Thyroid gland (tissue), 4 donors: ENCODE measurements around the gene DNAJC1. TPM values are rescaled to one million over a fixed set of nuclear protein-coding genes. Genes with fewer than 3 reads are reported as not detected.
"Not testable (repeated sequence)": the region's sequence is repeated elsewhere in the genome, so short reads cannot be mapped to it uniquely, and the experiment has no call there.

ENCODE experiments used
- DNase-seq, 2 donors: peaks; one replicate each; pipeline ENCODE4 v3.0.0-alpha.2; 2019
- H3K27ac ChIP-seq, 3 donors: fragments of 200-600 bp; sonication (generic); 1 replicate in 2 of 3; 2 replicates in 1 of 3; pipeline ENCODE4 v1.5.1; 2016 to 2019; ENCODE audit warnings: mild to moderate bottlenecking in 1 of 3, moderate library complexity in 1 of 3
- H3K27me3 ChIP-seq: fragments of 200-600 bp; sonication (generic); one replicate; pipeline ENCODE4 v1.5.1; 2019
- H3K36me3 ChIP-seq, 2 donors: fragments of 200-600 bp; sonication (generic); one replicate each; pipeline ENCODE4 v1.5.1; 2016 to 2019
- H3K4me1 ChIP-seq, 2 donors: fragments of 200-600 bp; sonication (generic); one replicate each; pipeline ENCODE4 v1.5.1; 2017 to 2019
- H3K4me3 ChIP-seq, 3 donors: fragments of 200-600 bp; sonication (generic); replicated peaks in 1 of 3; 1 replicate in 2 of 3; 2 replicates in 1 of 3; pipeline ENCODE4 v1.5.1; 2016; ENCODE audit warnings: mild to moderate bottlenecking in 1 of 3
- H3K9me3 ChIP-seq: fragments of 200-600 bp; sonication (generic); one replicate; pipeline ENCODE4 v1.5.1; 2017
- POLR2A ChIP-seq, 2 donors: fragments of 450-650 bp; IDR thresholded peaks; one replicate each; pipeline ENCODE4 v1.6.1; 2017; ENCODE audit warnings: antibody characterized with exemption in 2 of 2, mild to moderate bottlenecking in 2 of 2, moderate library complexity in 1 of 2
- WGBS, 2 donors: methylation state at CpG; one replicate each; pipeline ENCODE4 v1.1.5; 2017; 5-methylcytosine and 5-hydroxymethylcytosine counted together
- intact Hi-C: fragments of 100-400 bp; cut with DNase I; formaldehyde crosslinking; loops from one replicate; pipeline ENCODE4 v1.15.1; 2023
- total RNA-seq, 4 donors: library from RNA; depleted of rRNA; stranded (reverse); fragments of >200 nt; gene quantifications; one replicate each; pipeline ENCODE4 v1.2.3, GENCODE V29; 2016
- TF ChIP-seq, protein P1 (sequence below), 6 experiments: fragments of 200-600 bp in 3 of 6; fragments of 450-650 bp in 3 of 6; sonication (generic) in 3 of 6; IDR thresholded peaks; one replicate each; pipeline ENCODE4 v1.5.1; 2016 to 2019; ENCODE audit warnings: antibody characterized with exemption in 6 of 6, mild to moderate bottlenecking in 2 of 6, inconsistent platforms in 1 of 6, moderate library complexity in 1 of 6

The DNAJC1 gene
- total RNA-seq, 4 donors from 2014 or later: 73.4 to 157 (median 95.6) TPM

DNA sequence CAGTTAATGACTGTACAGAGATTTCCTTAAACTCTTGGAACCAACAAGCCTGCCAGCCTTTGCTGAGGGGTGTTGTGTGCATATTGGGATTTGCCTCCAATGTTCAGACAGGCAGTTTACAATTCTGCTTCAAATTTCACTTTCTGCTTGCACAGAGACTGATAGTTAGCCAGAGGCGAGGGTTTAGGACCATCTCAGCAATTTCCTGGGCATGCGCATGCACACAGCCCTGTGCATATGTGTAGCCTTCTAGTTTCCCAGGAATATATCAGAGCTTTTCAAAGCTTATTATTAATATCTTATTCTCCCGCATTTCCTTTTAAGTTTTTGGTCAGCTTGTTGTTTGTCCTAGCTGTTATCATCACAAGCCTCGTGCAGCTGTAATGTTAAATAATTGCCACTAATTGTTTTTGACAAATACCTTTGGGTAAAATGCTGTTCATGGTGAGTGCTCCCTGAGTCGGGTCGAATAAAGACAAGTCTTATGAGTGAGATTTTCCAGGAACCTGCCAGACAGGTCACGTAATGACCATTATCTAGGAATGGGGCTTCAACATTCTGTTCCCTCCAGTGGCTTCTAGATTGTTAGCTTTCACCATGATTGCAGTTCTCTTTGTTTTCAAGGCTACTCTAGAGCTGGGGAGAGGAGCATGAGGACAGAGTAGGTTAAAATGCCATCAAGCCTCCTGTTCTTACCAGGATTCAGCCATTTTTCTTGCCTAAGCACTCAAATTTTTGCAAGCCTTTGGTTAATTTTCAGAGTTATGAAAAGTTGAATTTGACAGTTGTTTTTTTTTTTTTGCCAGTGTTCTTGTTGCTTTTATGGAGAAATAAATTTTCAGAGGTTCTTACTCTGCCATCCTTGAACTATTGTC lies 24.1 kb upstream of the DNAJC1 start:
- H3K27ac ChIP-seq: no peak overlapping the region
- no peaks in the 10 kb centered on the region for H3K36me3 ChIP-seq
- no peaks in the 10 kb centered on the region for H3K27me3 ChIP-seq
- no peak for TF ChIP-seq POLR2A (IDR thresholded peaks at IDR 0.05)
- TF ChIP-seq, protein P1, sequence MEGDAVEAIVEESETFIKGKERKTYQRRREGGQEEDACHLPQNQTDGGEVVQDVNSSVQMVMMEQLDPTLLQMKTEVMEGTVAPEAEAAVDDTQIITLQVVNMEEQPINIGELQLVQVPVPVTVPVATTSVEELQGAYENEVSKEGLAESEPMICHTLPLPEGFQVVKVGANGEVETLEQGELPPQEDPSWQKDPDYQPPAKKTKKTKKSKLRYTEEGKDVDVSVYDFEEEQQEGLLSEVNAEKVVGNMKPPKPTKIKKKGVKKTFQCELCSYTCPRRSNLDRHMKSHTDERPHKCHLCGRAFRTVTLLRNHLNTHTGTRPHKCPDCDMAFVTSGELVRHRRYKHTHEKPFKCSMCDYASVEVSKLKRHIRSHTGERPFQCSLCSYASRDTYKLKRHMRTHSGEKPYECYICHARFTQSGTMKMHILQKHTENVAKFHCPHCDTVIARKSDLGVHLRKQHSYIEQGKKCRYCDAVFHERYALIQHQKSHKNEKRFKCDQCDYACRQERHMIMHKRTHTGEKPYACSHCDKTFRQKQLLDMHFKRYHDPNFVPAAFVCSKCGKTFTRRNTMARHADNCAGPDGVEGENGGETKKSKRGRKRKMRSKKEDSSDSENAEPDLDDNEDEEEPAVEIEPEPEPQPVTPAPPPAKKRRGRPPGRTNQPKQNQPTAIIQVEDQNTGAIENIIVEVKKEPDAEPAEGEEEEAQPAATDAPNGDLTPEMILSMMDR (IDR thresholded peaks at IDR 0.05): no peak
- H3K4me1 ChIP-seq: peaks cover 0 to under 1% of the 10 kb centered on the region in 2 donors
- 89 to 94% methylated on average over 7 of the region's 7 CpGs for WGBS, 2 donors
- intact Hi-C loops: no loop called here
- no peaks in the 10 kb centered on the region for H3K9me3 ChIP-seq
- DNase-seq: no peak
- no peak overlapping the region for H3K4me3 ChIP-seq

DNA sequence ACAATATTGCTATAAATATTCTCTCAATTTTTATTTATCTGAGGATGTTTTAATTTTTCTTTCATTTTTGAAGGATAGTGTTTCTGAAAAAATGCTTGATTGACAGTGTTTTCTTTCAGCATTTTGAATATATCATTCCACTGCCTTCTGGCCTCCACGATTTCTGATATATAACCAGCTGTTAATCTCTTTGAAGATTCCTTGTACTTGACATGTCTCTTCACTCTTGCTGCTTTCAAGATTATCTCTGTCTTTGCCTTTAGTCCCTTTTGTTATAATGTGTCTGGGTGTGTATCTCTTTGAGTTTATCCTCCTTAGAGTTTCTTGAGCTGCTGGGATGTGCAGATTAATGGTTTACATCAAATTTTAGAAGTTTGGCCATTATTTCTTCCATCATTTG lies 22.8 kb upstream of the DNAJC1 start:
- intact Hi-C loops: no loop called here

DNA sequence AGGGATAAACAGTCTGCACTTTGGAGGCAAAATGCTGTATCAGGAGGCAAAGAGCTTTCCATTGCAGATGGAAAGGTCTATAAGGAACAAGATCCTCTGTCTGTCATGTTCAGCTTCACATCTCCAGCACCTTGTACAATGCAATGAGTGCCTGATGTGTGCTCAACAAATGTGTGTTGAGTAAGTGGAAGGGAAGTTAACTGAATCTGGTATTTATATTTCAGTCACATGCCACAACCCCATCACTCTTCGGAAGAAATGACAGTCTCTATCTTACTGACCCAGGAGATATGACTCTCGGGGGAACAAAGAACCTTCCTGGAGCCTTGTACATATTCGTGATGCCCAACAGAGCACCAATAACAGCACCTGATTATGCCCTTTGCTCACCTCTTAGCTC lies 20.0 kb upstream of the DNAJC1 start:
- peaks cover 0 to 4% of the 10 kb centered on the region in 2 donors for H3K4me1 ChIP-seq
- TF ChIP-seq POLR2A (IDR thresholded peaks at IDR 0.05): no peak
- TF ChIP-seq, protein P1 (IDR thresholded peaks at IDR 0.05): no peak
- intact Hi-C loops: no loop called here
- WGBS, 2 donors: 58 to 64% methylated on average over 3 of the region's 3 CpGs
- no peak overlapping the region for H3K27ac ChIP-seq
- no peaks in the 10 kb centered on the region for H3K36me3 ChIP-seq
- no peaks in the 10 kb centered on the region for H3K9me3 ChIP-seq
- H3K4me3 ChIP-seq: no peak overlapping the region
- no peaks in the 10 kb centered on the region for H3K27me3 ChIP-seq
- DNase-seq: no peak

More for the DNA sequence above, 22.8 kb upstream of the DNAJC1 start:
- peaks cover 0 to 4% of the 10 kb centered on the region in 2 donors for H3K4me1 ChIP-seq
- 84 to 94% methylated on average over 1 of the region's 1 CpG for WGBS, 2 donors
- H3K27me3 ChIP-seq: no peaks in the 10 kb centered on the region
- no peak overlapping the region for H3K4me3 ChIP-seq
- no peaks in the 10 kb centered on the region for H3K36me3 ChIP-seq
- no peak for DNase-seq
- no peaks in the 10 kb centered on the region for H3K9me3 ChIP-seq
- no peak for TF ChIP-seq POLR2A (IDR thresholded peaks at IDR 0.05)
- TF ChIP-seq, protein P1 (IDR thresholded peaks at IDR 0.05): no peak
- H3K27ac ChIP-seq: no peak overlapping the region

GRCh38 chr10:22022257-22023032 lies 18.9 kb upstream of the DNAJC1 start:
- no peaks in the 10 kb centered on the region for H3K36me3 ChIP-seq
- no peak for DNase-seq
- no peak overlapping the region for H3K4me3 ChIP-seq
- H3K4me1 ChIP-seq: peaks cover 0 to 4% of the 10 kb centered on the region in 2 donors
- no peaks in the 10 kb centered on the region for H3K27me3 ChIP-seq
- intact Hi-C loops: no loop called here
- H3K27ac ChIP-seq: no peak overlapping the region
- TF ChIP-seq, protein P1 (IDR thresholded peaks at IDR 0.05): no peak
- no peak for TF ChIP-seq POLR2A (IDR thresholded peaks at IDR 0.05)
- no peaks in the 10 kb centered on the region for H3K9me3 ChIP-seq
- WGBS, 2 donors: 67 to 69% methylated on average over 8 of the region's 8 CpGs

- 94 to 95% methylated on average over 3 of the region's 3 CpGs for WGBS, 2 donors
- H3K36me3 ChIP-seq, DNase-seq, H3K9me3 ChIP-seq, H3K4me1 ChIP-seq, H3K27ac ChIP-seq, intact Hi-C loops, H3K27me3 ChIP-seq, H3K4me3 ChIP-seq: not testable (repeated sequence)
Measured at GRCh38 chr10:22021144-22021543, 17.6 kb upstream of the DNAJC1 start.
